Activated CD8-positive, alpha-beta memory T cell treated with anti-CD3 and anti-CD28 coated beads, Interleukin-2, amount 50 U/mL, for 48 hours (primary cell): ENCODE results near the gene SYT1.
"Not testable (repeated sequence)": the region's sequence is repeated elsewhere in the genome, so short reads cannot be mapped to it uniquely, and the experiment has no call there.

Source experiments
- DNase-seq: peaks from one replicate; pipeline ENCODE4 v3.0.0-alpha.2; 2020

SYT1 gene

GRCh38 chr12:78977304-78977867 is 112.8 kb downstream of the SYT1 start:
- DNase-seq, result no peak

GRCh38 chr12:78994168-78994791 is 129.7 kb downstream of the SYT1 start:
- no peak for DNase-seq

- no peak for DNase-seq
Measured at GRCh38 chr12:79000501-79000900, 135.9 kb downstream of the SYT1 start.

- no peak for DNase-seq
Measured at GRCh38 chr12:79001404-79001803, 136.8 kb downstream of the SYT1 start.

- DNase-seq, result no peak
Measured at GRCh38 chr12:79006306-79006705, 141.7 kb downstream of the SYT1 start.

- DNase-seq, result no peak
Measured at GRCh38 chr12:79008591-79008990, 144.0 kb downstream of the SYT1 start.

GRCh38 chr12:79012636-79013035 is 148.1 kb downstream of the SYT1 start:
- no peak for DNase-seq

GRCh38 chr12:79016181-79016580 is 151.6 kb downstream of the SYT1 start:
- DNase-seq, result no peak

GRCh38 chr12:79019672-79020071 is 155.1 kb downstream of the SYT1 start:
- no peak for DNase-seq

- DNase-seq, result no peak
Measured at GRCh38 chr12:79020106-79020505, 155.5 kb downstream of the SYT1 start.

- DNase-seq, result no peak
Measured at GRCh38 chr12:79021021-79021420, 156.4 kb downstream of the SYT1 start.

GRCh38 chr12:79023261-79023660 is 158.7 kb downstream of the SYT1 start:
- DNase-seq, result no peak

- no peak for DNase-seq
Measured at GRCh38 chr12:79023784-79024183, 159.2 kb downstream of the SYT1 start.

GRCh38 chr12:79033788-79034187 is 169.2 kb downstream of the SYT1 start:
- no peak for DNase-seq

- not testable (repeated sequence) for DNase-seq
Measured at GRCh38 chr12:79044748-79045147, 180.2 kb downstream of the SYT1 start.

GRCh38 chr12:79045149-79045703 is 180.7 kb downstream of the SYT1 start:
- not testable (repeated sequence) for DNase-seq

GRCh38 chr12:79046021-79046420 is 181.4 kb downstream of the SYT1 start:
- DNase-seq, result no peak

GRCh38 chr12:79048962-79049361 is 184.4 kb downstream of the SYT1 start:
- DNase-seq, result no peak

- DNase-seq, result no peak
Measured at GRCh38 chr12:79053394-79053793, 188.8 kb downstream of the SYT1 start.

GRCh38 chr12:79055926-79056674 is 191.5 kb downstream of the SYT1 start:
- no peak for DNase-seq

- no peak for DNase-seq
Measured at GRCh38 chr12:79056775-79057174, 192.2 kb downstream of the SYT1 start.

GRCh38 chr12:79057540-79057939 is 193.0 kb downstream of the SYT1 start:
- DNase-seq, result no peak

GRCh38 chr12:79058342-79058741 is 193.8 kb downstream of the SYT1 start:
- no peak for DNase-seq

GRCh38 chr12:79059557-79059956 is 195.0 kb downstream of the SYT1 start:
- no peak for DNase-seq
